ENCODE results near the gene MEST.
"Not testable (repeated sequence)": the region's sequence is repeated elsewhere in the genome, so short reads cannot be mapped to it uniquely, and the experiment has no call there.

The MEST gene, protein sequence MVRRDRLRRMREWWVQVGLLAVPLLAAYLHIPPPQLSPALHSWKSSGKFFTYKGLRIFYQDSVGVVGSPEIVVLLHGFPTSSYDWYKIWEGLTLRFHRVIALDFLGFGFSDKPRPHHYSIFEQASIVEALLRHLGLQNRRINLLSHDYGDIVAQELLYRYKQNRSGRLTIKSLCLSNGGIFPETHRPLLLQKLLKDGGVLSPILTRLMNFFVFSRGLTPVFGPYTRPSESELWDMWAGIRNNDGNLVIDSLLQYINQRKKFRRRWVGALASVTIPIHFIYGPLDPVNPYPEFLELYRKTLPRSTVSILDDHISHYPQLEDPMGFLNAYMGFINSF

DNA sequence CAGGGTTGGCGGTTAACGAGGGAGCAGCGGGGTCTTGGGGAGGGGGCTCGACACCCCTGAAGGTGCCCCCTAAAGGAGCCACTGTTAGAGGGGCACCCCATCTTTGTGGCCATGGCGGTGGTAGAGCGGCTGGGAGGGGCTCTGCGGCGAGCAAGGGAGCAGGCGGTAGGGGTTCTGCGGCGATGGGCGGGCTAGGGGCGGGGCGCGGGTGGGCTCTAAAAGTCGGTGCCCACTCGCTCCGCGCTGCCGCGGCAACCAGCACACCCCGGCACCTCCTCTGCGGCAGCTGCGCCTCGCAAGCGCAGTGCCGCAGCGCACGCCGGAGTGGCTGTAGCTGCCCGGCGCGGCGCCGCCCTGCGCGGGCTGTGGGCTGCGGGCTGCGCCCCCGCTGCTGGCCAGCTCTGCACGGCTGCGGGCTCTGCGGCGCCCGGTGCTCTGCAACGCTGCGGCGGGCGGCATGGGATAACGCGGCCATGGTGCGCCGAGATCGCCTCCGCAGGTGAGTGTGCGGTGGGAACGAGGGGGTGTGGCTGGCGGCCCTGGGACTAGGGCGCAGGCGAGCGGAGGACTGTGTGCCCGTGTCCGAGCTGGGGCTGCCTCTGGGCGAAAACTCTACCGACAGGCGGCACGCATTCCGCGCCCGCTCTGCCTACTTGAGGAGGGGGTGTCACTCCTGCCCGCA, at the start of gene MEST:
TSS of gene MEST (plus strand) at position 245 of the 682 bp plus-strand sequence. CDS start at position 474, 229 bp downstream.
- H3K4me3 ChIP-seq (ENCODE audit: low read depth, low read length), result peak within 1 kb of the TSS; percentile 65

DNA sequence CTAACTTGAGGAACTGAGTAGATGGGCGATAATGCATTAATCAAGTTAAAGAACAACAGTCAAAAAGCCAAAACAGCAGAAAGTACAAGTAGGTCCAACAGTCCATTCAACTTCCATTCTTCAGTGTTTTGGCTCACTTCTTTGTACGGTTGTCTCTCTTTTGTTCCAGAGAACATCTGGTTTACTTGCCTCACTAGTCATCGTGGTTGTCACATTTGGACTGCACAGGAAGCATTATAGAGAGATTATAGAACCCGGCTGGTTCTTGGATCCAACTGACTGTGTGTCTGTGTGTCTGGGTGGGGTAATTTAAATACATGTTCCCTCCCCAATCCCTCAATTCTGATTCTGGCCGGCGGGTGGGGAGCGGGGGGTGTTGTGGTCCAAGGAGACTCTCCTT, 49.3 kb upstream of the MEST start:
- H3K4me3 ChIP-seq (ENCODE audit: low read depth, low read length), result no peak overlapping the region

DNA sequence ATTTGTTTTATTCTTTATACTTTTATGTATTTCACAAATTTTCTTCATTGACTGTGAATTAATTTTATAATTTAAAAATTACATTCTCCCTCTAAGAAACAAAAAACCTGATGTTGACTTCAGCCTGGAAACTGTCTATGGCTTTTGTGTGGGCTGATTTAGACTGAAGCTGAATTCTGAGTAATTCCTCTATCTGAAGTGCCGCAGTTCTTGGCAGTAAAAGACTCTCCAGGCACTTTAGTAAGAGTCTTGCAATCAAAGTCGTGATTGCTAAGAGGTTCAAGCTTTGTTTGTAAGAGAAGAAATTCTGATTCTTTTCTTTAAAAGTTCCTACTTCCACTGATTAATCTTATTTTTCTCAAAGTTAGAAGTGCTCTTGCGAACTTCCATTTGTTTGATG, 47.7 kb upstream of the MEST start:
- H3K4me3 ChIP-seq (ENCODE audit: low read depth, low read length), result no peak overlapping the region

DNA sequence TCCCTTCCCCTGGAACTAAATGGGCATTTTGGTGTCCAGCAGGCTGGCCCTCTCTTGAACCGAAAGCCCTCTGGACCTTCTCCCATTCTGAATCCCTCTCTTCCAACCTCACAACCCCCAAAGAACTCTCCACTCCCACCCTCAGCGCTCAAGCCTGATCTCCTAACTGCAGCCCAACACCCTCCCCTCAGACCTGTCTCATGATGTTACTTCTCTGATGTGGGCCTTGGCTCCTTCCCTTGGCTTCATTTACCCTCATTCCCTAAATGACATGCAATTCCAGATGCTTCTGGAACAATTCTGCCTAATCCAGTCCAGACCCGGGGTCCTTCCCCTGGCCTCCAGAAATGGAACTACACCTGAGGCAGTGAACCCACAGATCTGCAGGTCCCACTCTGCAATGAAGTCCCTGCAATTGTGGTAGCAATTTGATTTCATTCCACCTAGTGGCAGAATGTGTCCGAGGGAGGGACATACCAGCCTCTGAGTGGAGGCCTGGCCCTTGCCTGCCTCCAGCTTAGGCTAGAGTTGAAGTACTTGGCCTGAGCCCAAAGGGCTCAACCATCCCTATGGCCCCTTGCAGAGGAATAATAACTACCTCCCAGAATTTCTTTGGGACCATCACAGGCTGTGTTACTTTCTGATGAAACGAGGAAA, 47.0 kb upstream of the MEST start:
- no peak overlapping the region for H3K4me3 ChIP-seq (ENCODE audit: low read depth, low read length)

DNA sequence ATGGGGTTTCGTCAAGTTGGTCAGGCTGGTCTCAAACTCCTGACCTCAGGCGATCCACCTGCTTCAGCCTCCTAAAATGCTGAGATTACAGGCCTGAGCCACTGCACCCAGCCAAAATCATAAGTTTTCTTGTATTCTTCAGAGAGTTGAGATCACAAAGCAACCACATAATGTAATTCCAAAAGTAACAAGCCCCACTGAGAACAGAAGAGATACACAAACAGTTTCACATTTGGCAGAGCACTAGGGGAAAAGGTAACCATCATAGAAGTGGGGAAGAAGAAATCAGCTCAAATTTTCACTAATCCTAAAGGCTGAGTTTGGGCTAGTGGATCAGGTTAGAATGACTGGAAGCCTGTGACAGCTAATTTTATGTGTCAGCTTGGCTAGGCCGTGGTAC, 45.6 kb upstream of the MEST start:
- H3K4me3 ChIP-seq (ENCODE audit: low read depth, low read length), result no peak overlapping the region

DNA sequence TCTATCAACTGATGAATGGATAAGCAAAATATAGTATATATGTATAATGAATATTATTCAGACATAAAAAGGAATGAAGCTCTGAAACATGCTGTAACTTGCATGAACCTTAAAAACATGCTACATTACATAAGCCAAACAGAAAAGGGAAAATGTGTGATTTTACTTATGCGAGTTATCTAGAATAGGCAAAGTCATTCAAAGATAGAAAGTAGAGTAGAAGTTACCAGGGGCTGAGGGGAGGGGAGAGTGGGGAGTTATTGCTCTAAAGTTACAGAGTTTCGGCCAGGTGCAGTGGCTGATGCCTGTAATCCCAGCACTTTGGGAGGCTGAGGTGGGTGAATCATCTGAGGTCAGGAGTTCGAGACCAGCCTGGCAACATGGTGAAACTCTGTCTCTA, 40.5 kb upstream of the MEST start:
- H3K4me3 ChIP-seq (ENCODE audit: low read depth, low read length), result not testable (repeated sequence)

DNA sequence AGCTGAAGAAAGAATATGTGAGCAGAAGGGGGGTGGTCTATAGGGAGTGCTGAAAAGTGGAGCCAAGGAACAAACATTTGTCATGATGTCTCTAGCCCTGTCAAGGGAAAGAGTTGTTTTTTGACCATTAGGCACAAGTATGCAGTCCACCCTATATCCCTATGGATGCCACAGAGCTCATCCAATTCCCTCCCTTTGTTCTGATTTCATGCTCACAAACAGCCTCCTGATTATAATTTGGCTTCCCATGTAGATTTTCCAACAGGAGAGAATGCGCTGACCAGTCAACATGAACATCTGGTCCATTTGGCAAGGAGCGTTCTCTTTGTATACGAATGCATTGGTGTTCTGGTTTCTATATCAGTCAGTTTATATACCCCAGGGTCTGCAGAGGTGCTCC, 38.9 kb upstream of the MEST start:
- H3K4me3 ChIP-seq (ENCODE audit: low read depth, low read length), result no peak overlapping the region

DNA sequence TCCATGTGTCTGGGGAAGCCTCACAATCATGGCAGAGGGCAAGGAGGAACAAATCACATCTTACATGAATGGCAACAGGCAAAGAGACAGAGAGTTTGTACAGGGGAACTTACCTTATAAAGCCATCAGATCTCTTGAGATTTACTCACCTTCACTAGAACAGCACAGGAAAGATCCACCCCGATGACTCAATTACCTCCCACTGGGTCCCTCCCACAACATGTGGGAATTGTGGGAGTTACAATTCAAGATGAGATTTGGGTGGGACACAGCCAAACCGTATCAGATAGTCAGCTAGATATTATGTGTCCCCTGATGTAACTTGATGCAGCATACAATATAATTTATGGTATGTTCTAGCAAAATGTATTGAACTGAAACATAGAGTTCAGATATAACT, 36.9 kb upstream of the MEST start:
- no peak overlapping the region for H3K4me3 ChIP-seq (ENCODE audit: low read depth, low read length)

DNA sequence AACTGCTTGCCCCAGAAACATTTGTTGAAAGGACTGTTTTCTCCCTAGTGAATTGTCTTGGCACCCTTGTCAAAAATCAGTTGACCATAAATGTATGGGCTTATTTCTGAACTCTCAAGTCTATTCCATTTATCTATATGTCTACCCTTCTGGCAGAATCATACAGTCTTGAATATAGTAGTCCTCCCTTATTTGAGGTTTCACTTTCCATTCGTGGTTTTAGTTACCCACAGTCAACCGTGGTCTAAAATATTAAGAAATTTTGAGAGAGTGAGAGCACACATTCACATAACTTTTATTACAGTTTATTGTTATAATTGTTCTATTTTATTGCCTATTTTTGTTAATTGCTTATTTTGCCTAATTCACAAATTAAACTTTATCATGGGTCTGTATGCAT, 33.6 kb upstream of the MEST start:
- H3K4me3 ChIP-seq (ENCODE audit: low read depth, low read length), result no peak overlapping the region

DNA sequence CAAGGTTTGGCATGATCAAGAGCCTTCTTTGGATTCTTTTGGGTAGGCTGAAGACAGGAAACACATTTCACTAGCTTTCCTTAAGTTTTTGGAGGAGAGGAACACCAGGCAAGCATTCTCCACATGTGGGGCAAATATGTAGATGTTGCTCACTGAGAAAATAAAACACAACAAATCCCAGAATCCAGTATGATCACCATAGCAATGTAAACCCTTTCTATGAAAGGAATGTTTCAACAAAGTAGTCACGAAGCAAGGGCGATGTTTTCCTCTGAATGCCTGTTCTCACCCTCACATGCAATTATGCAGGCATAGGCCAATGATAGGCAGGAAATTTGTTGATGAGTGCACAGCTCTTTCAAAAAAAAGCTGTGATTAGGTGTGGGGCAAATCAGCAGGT, 30.6 kb upstream of the MEST start:
- no peak overlapping the region for H3K4me3 ChIP-seq (ENCODE audit: low read depth, low read length)

DNA sequence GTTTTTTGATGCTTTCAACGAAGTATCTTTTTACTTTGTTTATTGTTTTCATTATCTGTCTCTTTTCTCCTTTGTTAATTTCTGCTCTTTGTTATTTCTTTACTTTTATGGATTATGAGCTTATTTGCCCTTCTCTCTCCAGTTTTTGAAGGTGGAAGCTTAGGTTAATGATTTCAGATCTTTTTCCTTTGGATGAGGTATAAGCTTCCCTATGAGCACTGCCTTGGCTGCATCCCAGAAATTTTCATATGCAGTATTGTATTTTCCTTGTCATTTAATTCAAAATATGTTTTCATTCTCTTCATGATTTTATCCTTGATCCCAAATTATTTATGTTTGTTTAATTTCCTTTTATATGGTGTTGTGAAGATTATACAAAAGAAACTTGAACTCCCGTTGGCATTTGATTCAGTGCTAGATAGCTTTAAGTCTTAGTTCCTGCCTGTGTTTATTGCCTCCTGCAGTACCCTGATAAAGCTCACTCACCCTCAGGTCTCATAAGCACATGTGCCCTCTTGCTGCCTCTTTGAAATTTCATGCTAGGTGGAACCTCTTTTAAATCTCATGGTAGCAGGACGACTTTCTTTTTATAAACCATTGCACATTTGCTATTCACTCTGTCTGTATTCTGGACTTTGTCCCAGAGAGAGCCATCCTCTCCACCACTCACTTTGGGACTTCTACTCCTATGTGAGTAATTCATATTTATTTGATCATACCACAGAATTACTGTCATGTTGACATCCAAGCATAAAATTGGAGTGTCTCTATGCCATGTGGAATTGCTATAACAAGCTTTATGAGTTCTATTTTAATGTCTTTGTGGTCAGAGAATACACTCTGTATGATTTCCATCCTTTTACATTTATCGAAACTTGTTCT, 28.1 kb upstream of the MEST start:
- H3K4me3 ChIP-seq (ENCODE audit: low read depth, low read length), result no peak overlapping the region

DNA sequence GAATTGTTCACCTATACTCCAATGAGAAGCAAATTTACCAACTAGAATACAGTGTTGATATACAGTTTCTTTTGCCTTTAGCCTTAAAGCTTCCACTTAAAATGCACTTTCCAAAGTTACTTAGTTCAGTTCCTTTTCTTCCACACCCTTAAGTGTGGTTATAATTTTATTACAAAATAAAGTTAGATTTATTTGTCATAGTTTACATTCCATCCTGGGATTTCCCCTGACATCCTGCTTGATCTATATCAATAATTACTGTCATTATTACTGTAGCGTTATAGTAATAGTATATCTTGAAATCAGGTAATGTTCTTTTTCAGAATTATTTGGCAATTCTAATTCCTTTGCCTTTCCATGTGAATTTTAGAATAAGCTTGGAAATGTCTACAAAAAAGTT, 23.3 kb upstream of the MEST start:
- no peak overlapping the region for H3K4me3 ChIP-seq (ENCODE audit: low read depth, low read length)

DNA sequence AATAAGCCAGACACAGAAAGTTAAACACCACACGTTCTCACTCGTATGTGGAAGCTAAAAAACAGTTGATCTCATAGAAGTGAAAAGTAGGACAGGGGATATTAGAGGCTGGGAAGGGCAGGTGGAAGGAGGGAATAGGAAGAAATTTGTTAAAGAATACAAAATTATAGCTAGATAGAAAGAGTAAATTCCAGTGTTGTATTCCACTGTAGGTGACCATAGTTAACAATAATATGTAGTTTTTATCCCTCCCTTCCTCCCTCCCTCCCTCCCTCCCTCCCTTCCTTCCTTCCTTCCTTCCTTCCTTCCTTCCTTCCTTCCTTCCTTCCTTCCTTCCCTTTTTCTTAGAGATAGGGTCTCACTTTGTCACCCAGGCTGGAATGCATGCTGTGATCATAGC, 19.9 kb upstream of the MEST start:
- H3K4me3 ChIP-seq (ENCODE audit: low read depth, low read length), result no peak overlapping the region

DNA sequence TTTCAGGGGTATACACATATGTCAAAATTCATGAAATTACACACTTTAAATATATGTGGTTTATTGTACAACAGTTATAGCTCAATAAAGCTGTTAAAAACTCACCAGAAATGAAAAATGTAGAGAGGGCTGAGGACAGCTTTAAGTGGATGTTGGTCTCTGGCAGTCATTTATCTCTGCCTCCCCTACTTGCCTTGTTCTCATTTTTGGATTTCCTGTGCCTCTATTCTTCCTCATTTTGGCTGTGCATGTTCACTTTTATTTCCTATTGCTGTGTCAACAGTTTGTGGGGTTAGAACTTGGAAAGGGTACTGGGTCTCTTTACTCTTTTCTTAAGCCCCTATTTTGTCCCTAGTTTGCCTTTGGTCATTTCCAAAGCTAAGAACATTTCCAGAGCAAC, 18.6 kb upstream of the MEST start:
- no peak overlapping the region for H3K4me3 ChIP-seq (ENCODE audit: low read depth, low read length)

DNA sequence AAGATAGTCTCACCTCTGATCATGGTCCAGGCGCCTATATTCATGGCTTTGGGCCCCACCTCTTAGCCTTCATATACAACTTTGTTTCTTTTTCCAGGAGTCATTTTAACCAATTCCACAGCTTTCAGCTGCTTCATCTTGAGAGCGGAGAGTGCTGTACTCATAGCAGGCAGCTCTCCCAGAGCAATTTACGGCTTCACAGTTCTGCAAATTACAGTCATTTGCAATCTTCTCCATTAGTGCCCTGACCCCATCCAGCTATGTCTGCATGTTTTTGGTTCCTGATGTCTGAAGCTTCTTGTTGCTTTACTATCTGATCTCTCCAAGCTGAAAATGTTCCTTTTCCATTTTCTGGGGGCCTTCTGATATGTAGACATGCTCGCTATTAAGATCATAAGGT, 18.0 kb upstream of the MEST start:
- H3K4me3 ChIP-seq (ENCODE audit: low read depth, low read length), result no peak overlapping the region

DNA sequence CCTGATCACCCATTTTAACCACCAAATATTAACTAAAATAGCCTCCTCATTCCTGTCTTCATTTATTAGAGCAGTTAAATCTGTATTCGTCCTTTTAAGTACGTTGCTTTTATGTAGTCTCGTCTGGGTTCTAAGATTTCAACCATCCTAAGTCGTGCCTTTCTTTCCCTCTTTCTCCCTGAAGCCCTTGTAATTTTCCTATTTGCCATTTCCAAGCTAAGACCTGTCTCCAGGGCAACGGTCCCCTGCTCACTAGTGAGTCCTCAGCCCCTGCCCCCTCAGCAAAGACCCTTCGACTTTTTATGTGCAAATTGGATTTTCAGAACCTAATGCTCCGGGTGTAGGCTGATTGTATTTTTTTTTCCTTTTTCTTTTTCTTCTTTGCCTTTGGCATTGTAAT, 16.1 kb upstream of the MEST start:
- no peak overlapping the region for H3K4me3 ChIP-seq (ENCODE audit: low read depth, low read length)

DNA sequence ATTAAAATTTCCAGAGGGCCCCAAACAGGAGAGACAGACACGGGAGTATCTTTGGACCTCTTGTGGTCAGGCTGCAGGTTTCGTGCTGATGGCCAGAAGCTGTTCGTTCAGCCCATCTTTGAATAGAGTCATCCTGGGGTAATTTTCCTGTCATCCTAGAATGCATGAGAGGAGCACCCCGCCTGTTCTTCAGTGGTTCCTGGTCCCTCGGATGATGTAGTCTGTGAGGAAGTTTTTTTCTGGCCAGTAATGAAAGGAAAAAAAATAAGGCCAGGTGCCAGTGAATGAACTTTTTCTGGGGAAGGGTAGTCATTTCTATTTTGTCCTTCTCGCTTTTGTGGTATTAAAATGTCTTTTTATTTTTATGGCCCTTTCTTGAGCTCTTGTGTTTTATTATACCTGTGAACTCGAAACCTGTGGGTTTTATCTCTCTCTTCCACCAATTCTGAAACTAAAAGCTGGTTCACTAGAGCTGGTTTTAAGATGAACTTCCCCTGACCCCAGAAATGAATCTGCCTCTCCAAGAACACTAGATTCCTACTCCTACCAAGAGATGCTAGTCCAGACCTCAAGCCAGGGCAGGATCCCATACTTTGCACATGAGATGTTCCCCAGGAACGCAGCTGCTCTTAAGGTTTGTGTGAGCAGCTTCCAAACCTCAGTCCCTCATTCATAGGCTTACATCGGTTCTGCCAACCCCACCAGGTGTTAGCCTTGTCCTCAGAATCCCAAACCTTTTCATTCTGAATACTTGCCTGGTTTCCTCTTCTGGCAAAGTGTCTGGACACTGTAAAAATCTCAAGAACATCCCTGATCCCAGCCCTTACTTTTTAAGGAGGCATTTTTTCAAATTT, 15.4 kb upstream of the MEST start:
- H3K4me3 ChIP-seq (ENCODE audit: low read depth, low read length), result no peak overlapping the region

DNA sequence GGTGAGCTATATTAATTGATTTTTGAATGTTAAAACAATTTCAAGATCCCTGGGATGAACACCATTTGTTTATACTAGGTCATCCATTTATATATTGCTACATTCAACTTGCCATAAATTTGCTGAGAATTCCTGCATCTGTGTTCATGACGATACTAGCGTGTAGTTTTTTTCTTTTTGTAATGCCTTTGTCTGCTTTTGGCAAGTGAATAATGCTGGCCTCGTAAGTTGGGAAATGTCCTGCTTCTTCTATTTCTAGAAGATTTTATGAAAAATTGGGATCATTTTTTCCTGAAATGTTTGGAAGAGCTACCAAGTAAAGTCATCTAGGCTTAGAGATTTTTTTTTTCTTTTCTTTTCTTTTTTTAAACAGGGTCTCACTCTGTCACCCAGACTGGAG, 12.9 kb upstream of the MEST start:
- H3K4me3 ChIP-seq (ENCODE audit: low read depth, low read length), result no peak overlapping the region

DNA sequence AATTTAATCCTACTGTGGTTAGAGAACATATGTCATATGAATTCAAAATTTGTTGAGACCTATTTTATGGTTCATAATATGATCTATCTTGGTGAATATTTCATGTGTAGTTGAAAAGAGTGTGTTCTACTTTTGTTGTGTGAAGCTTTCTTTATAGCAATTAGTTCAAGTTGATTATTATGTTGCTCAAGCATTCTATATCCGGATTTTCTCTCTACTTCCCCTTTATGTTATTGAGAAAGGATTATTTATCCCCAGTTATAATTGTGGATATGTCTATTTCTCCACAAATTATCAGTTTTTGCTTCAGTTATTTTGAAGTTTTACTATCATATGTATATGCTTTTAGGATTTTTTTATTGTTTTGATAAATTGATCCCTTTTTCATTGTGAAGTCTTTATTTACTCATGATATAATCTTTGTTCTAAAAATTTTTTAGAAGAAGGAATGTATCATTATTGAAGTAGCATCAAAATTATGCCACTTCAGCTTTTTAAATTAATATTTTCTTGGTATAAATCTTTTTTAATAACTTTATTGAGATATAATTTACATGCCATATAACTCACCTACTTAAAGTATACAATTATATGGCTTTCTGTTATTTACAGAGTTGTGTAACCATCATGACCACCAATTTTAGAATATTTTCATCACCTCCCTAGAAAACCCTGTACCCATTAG, 12.0 kb upstream of the MEST start:
- no peak overlapping the region for H3K4me3 ChIP-seq (ENCODE audit: low read depth, low read length)

DNA sequence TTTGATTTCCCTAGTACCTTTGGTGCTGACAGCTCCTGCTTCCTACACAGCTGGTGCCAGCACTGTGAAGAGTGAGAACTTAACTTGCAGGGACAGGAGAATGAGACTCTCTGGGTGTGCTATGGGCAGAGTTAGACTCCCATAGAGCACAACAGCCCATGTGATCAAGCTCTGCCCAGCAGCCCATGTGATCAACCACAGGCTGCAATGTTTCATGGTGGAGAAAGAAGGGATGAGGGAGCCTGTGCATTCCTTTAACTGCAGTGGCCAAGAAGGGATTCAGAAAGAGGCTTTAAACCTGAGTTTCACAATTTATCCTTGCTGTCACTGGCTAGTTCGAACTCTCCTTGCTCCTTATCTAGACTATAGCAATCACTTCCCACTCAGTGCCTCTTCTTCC, 10.0 kb upstream of the MEST start:
- no peak overlapping the region for H3K4me3 ChIP-seq (ENCODE audit: low read depth, low read length)
